Astrocyte (in vitro differentiated cells and primary cell): ENCODE data around the gene MYO7B. TPM values are rescaled to one million over a fixed set of nuclear protein-coding genes. Genes with fewer than 3 reads are reported as not detected.

Source experiments
- DNase-seq: peaks from one replicate; pipeline ENCODE4 v3.0.0-alpha.2; 2010; ENCODE audit warnings: low read depth
- FAIRE-seq: peaks from 2 replicates; lab custom pipeline; 2011; peaks lifted over from hg19 to GRCh38; lab: Jason Lieb, UNC
- H2AFZ ChIP-seq: 2 replicates; pipeline ENCODE4 v1.6.0; 2012; ENCODE audit warnings: low read depth, low read length, inconsistent platforms
- H3K27ac ChIP-seq: 2 replicates; pipeline ENCODE4 v1.5.1; 2011; ENCODE audit warnings: low read depth, low read length, inconsistent platforms
- H3K27me3 ChIP-seq: 2 replicates; pipeline ENCODE4 v1.6.0; 2011; ENCODE audit warnings: low read length, inconsistent platforms; ENCODE audit not compliant: insufficient read depth
- H3K36me3 ChIP-seq: 2 replicates; pipeline ENCODE4 v1.5.1; 2011; ENCODE audit warnings: low read length, inconsistent platforms; ENCODE audit not compliant: insufficient read depth
- H3K4me1 ChIP-seq: 2 replicates; pipeline ENCODE4 v1.5.1; 2011; ENCODE audit warnings: low read length, inconsistent platforms; ENCODE audit not compliant: insufficient read depth
- H3K4me2 ChIP-seq: 2 replicates; pipeline ENCODE4 v1.6.0; 2012; ENCODE audit warnings: low read length, inconsistent platforms
- H3K4me3 ChIP-seq: 2 replicates; pipeline ENCODE4 v1.5.1; 2011; ENCODE audit warnings: low read depth, mild to moderate bottlenecking, low read length, inconsistent platforms; ENCODE audit not compliant: insufficient read depth
- H3K79me2 ChIP-seq: 2 replicates; pipeline ENCODE4 v1.6.0; 2012; ENCODE audit warnings: mild to moderate bottlenecking, low read length, inconsistent platforms; ENCODE audit not compliant: insufficient read depth
- H3K9ac ChIP-seq: 2 replicates; pipeline ENCODE4 v1.6.0; 2012; ENCODE audit warnings: mild to moderate bottlenecking, low read length, inconsistent platforms
- H3K9me3 ChIP-seq: 2 replicates; pipeline ENCODE4 v1.5.1; 2012; ENCODE audit warnings: low read depth, mild to moderate bottlenecking, low read length, inconsistent platforms; ENCODE audit not compliant: insufficient read depth
- H4K20me1 ChIP-seq: 2 replicates; pipeline ENCODE4 v1.6.0; 2012; ENCODE audit warnings: low read length, inconsistent platforms; ENCODE audit not compliant: insufficient read depth
- H3K27ac Mint-ChIP-seq: one replicate; pipeline ENCODE4 v1.8.0; 2021; ENCODE audit warnings: mild to moderate bottlenecking, mixed read lengths; ENCODE audit not compliant: unreplicated experiment
- H3K27me3 Mint-ChIP-seq: one replicate; pipeline ENCODE4 v1.8.0; 2021; ENCODE audit warnings: low read depth, mixed read lengths; ENCODE audit not compliant: unreplicated experiment
- H3K36me3 Mint-ChIP-seq: one replicate; pipeline ENCODE4 v1.8.0; 2021; ENCODE audit warnings: low read depth, mixed read lengths; ENCODE audit not compliant: unreplicated experiment
- H3K4me1 Mint-ChIP-seq: one replicate; pipeline ENCODE4 v1.8.0; 2021; ENCODE audit warnings: low read depth, mixed read lengths; ENCODE audit not compliant: unreplicated experiment
- H3K4me3 Mint-ChIP-seq: one replicate; pipeline ENCODE4 v1.8.0; 2021; ENCODE audit warnings: mild to moderate bottlenecking, moderate library complexity, mixed read lengths; ENCODE audit not compliant: unreplicated experiment
- H3K9me3 Mint-ChIP-seq: one replicate; pipeline ENCODE4 v1.8.0; 2021; ENCODE audit warnings: mild to moderate bottlenecking, mixed read lengths; ENCODE audit not compliant: unreplicated experiment
- CTCF ChIP-seq: IDR thresholded peaks from 2 replicates; pipeline ENCODE4 v1.5.1; 2011; ENCODE audit warnings: low read depth, mild to moderate bottlenecking, inconsistent platforms, low read length, moderate library complexity; ENCODE audit not compliant: insufficient read depth
- EZH2 ChIP-seq: IDR thresholded peaks from 2 replicates; pipeline ENCODE4 v1.6.1; 2012; ENCODE audit warnings: mild to moderate bottlenecking, low read length, inconsistent platforms; ENCODE audit not compliant: insufficient read depth
- total RNA-seq: library from RNA; stranded (reverse); gene quantifications from 2 replicates; pipeline ENCODE4 v1.2.1, GENCODE V29; 2021

MYO7B gene
- total RNA-seq, 1 donor from 2014 or later, result 0.77 TPM

DNA sequence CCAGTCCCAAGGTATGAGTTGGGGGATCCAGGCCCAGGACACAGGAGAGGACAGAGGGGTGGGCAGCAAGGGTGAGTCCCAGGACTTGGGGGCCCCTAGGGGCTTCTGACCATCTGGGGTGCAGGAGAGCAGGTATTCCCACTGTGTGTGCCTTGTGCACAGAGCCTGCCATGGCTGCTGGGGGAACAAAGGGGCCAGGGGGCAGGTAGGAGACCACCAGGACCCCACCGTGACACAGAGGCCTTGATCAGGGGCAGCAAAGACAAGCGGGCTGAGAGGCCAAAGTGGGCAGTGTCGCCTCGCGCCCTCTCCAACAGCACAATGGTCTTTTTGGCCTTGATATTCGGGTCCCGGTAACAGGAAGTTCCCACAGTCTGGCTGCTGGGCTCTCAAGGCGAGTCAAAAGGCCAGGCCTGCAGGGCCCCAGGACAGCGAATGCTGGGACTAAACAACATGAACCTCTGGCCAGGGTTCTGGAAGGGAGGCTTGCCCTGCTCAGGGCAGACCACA is 98.1 kb downstream of the MYO7B start:
- FAIRE-seq, result no peak

DNA sequence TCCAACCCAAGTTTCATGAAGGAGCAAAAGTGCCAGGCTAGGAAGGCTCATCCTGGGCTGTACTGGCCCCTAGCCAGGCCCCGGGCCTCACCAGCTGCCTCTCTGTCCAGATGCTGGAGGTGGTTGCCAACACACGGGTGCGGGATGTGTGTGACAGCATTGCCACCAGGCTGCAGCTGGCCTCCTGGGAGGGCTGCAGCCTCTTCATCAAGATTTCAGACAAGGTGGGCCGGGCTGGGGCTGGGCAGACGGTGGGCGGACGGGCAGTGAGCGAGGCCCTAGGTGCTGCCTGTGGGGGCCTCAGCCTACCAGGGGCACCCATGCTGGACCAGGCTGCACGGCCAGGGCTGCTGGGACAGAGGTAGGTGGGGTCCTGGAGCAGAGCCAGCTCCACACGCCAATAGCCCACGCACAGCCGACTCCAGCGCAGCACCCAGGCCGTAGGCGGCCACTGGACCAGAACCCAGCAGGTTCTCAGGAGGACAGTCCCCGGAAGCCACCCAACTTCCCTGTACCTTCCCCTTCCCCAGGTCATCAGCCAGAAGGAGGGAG is 98.7 kb downstream of the MYO7B start:
- TF ChIP-seq EZH2 (no peak), CTCF (no peak)
- no peak overlapping the region for H3K27ac ChIP-seq
- no peak for DNase-seq
- no peak overlapping the region for H3K27ac Mint-ChIP-seq
- no peaks in the 10 kb centered on the region for H3K36me3 ChIP-seq
- no peaks in the 10 kb centered on the region for H4K20me1 ChIP-seq
- H2AFZ ChIP-seq, result no peak overlapping the region
- no peak overlapping the region for H3K4me2 ChIP-seq
- H3K9me3 Mint-ChIP-seq, result no peaks in the 10 kb centered on the region
- no peaks in the 10 kb centered on the region for H3K9me3 ChIP-seq
- no peak overlapping the region for H3K9ac ChIP-seq
- peaks cover 5% of the 10 kb centered on the region for H3K36me3 Mint-ChIP-seq
- no peak overlapping the region for H3K4me3 ChIP-seq
- no peak overlapping the region for H3K4me3 Mint-ChIP-seq
- H3K4me1 Mint-ChIP-seq, result peaks cover 12% of the 10 kb centered on the region
- FAIRE-seq, result no peak
- H3K27me3 Mint-ChIP-seq, result no peaks in the 10 kb centered on the region
- no peaks in the 10 kb centered on the region for H3K27me3 ChIP-seq
- H3K79me2 ChIP-seq, result no peaks in the 10 kb centered on the region
- peaks cover 14% of the 10 kb centered on the region for H3K4me1 ChIP-seq

More for the DNA sequence above, 98.1 kb downstream of the MYO7B start:
- TF ChIP-seq CTCF, result no peak
- no peak for TF ChIP-seq EZH2
- Histone ChIP-seq H3K79me2 (no peaks in the 10 kb centered on the region), H3K4me1 (peaks cover 14% of the 10 kb centered on the region), H3K27me3 (no peaks in the 10 kb centered on the region), H3K27ac (no peak overlapping the region), H3K36me3 (no peaks in the 10 kb centered on the region), H3K9ac (no peak overlapping the region), H3K4me3 (no peak overlapping the region), H3K4me2 (no peak overlapping the region), H3K9me3 (no peaks in the 10 kb centered on the region), H2AFZ (no peak overlapping the region), H4K20me1 (no peaks in the 10 kb centered on the region)
- Mint-ChIP-seq H3K27ac (peak overlapping the region; percentile 62), H3K36me3 (peaks cover 5% of the 10 kb centered on the region), H3K4me1 (peaks cover 12% of the 10 kb centered on the region), H3K27me3 (no peaks in the 10 kb centered on the region), H3K4me3 (no peak overlapping the region), H3K9me3 (no peaks in the 10 kb centered on the region)
- no peak for DNase-seq

DNA sequence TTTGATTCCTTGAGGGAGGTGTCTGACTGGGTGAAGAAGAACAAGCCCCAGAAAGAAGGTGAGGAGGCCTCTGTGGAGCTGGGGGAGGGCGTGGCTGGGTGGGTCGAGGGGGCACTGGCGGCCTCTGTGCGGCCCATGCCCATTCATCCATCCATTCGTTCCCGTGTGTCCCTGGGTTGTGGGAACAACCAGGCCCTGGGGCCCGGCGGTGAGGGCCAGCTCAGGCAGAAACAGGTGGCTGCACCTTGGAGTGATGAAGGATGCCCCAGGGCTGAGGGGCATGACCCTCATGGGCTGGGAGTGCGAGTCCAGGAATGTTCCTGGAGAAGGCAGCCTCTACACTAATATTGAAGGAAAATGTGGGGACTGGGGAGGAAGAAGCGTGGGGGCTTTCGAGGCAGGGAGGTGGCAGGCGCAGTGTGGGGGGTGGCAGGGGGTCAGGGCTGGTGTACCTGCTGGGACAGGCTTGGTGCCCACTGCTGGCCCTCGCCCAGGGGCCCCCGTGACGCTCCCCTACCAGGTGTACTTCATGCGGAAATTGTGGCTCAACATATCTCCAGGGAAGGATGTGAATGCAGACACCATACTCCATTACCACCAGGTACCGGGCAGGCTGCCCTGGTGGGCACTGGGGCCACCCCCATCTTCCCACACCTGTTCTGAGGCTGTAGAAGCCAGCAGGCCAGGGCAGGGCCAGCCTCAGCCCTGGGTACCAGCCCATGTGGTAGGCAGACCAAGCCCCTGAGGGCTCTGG is 99.3 kb downstream of the MYO7B start:
- Histone ChIP-seq H3K4me2 (no peak overlapping the region), H3K79me2 (no peaks in the 10 kb centered on the region), H3K36me3 (no peaks in the 10 kb centered on the region), H4K20me1 (no peaks in the 10 kb centered on the region), H2AFZ (no peak overlapping the region), H3K27me3 (no peaks in the 10 kb centered on the region), H3K9ac (no peak overlapping the region), H3K4me3 (no peak overlapping the region), H3K27ac (no peak overlapping the region), H3K9me3 (no peaks in the 10 kb centered on the region), H3K4me1 (peaks cover 14% of the 10 kb centered on the region)
- no peak for DNase-seq
- no peak for FAIRE-seq
- TF ChIP-seq EZH2 (no peak), CTCF (no peak)
- Mint-ChIP-seq H3K4me3 (no peak overlapping the region), H3K36me3 (peaks cover 5% of the 10 kb centered on the region), H3K9me3 (no peaks in the 10 kb centered on the region), H3K4me1 (peaks cover 12% of the 10 kb centered on the region), H3K27me3 (no peaks in the 10 kb centered on the region), H3K27ac (peak overlapping the region; percentile 26)
